ENCODE results near the gene PRKACA.

The PRKACA gene

DNA sequence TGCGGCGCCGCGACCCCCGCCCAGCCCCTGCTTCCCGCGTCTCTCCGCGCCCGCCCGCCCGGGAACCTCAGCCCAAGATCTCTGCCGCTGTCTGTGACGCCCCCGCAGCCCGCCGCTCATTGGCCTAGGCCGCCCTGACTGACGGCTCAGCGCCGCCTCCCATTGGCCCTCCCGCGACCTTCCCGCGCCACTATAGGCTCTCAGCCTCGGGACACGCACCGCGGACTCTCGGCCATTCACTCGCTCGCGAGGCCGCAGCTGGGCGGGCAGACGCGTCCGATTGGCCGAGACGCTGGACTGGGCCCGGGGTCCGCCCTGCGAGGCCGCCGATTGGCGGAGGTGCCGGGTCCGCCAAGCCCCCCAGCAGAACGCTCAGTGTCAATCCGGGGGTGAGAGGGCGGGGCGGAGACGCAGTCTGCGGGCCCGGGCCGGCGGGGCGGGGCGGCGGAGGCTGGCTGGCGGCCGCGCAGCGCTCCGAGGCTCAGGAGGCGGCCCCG is at the start of gene PRKACA:
Gene PRKACA (minus strand): TSS at position 95 of the 497 bp plus-strand sequence. CDS start 215 bp downstream, outside the sequence.
- peaks cover 15% of the 10 kb centered on the region for H3K4me1 ChIP-seq (ENCODE audit: insufficient read depth, insufficient read length)
- H3K9ac ChIP-seq (ENCODE audit: insufficient read length, low read depth): peak within 1 kb of the TSS; percentile 89
- peak; percentile 99 for DNase-seq (ENCODE audit: low read depth, low spot score)
- peak within 1 kb of the TSS; percentile 72 for H3K4me3 ChIP-seq (ENCODE audit: insufficient read length, low read depth)
- H3K9me3 ChIP-seq (ENCODE audit: insufficient read depth, low read length): no peaks in the 10 kb centered on the region
- peaks cover 24% of the 10 kb centered on the region for H3K36me3 ChIP-seq (ENCODE audit: insufficient read depth, insufficient read length, low read length)
- H3K27me3 ChIP-seq (ENCODE audit: insufficient read depth, insufficient read length): no peaks in the 10 kb centered on the region
- TF ChIP-seq ZNF274 (IDR thresholded peaks at IDR 0.05; ENCODE audit: low read depth, low read length): no peak
- no peak for TF ChIP-seq YY1 (IDR thresholded peaks at IDR 0.05; ENCODE audit: insufficient read depth, insufficient read length)
- TF ChIP-seq SUZ12 (IDR thresholded peaks at IDR 0.05; ENCODE audit: extremely low read depth, insufficient read depth, insufficient read length): no peak

DNA sequence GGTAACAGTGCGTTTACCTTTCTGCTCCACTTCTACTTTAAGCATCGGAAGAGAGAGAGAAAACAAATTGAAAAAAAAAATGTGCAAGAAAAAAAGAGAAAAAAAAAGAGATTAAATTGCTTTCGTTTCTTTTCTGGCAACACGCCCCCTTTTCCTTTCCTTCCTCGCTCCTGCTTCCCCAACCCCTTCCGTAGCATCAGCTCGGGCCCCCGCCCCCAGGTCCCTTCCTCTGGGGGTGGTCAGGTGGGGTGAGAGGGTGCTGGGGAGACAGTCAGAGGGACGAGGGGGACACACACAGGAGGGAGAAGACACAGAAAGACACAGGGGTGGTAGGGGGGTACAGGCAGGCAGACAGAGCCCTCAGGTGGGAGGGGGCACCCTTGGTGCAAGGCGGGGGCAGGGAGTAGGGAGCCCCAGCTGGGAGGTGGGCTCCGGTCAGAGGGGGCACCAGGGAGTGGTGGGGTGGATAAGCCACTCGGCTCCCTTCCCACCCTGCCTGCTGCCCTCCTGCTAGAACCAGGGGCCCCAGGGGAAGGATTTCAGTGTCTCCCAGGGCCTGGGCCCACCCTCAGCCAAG is 49.5 kb upstream of the PRKACA start:
- H3K36me3 ChIP-seq (ENCODE audit: insufficient read depth, insufficient read length, low read length): peaks cover 50% of the 10 kb centered on the region
- TF ChIP-seq ZNF274 (IDR thresholded peaks at IDR 0.05; ENCODE audit: low read depth, low read length): no peak
- no peak for TF ChIP-seq SUZ12 (IDR thresholded peaks at IDR 0.05; ENCODE audit: extremely low read depth, insufficient read depth, insufficient read length)
- no peak for TF ChIP-seq YY1 (IDR thresholded peaks at IDR 0.05; ENCODE audit: insufficient read depth, insufficient read length)
- DNase-seq (ENCODE audit: low read depth, low spot score): no peak

DNA sequence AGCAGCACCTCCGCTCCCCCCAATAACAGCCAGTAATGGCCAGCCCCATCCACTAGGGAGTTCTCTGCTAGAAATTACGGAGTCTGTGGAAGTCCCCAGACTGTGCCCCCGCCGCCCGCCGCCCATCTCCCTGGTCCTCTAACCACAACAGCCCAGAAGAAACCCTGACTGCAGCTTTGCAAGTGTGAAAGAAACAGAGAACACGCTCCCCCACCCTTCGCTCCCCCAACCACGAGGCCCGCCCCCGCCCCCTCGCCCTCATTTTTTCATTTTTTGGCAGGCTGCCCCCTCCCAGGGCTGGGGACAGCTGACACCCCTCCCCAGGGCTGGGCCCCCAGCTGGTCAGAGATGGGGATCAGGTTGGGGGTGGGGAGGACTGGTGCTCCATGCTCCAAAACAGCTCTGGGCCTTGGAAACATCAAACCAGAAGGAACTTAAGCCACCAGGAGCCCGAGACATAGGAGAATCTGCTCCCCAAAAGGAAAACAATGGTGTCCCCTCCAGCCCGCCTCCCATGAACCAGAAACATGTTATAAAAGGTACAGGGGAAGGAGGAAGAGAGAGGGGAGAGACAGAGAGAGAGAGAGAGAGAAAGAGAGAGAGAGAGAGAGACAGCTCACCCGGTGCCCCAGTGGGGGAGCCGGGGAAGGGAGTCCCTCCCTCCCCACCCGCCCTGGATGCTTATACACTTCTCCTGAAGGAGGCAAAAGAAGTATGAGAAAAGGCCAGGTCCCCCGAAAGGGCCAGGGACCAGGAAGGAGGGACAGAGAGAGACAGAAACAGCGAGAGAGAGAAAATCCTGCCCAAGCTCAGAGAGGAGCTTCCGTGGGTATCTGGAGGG is 48.6 kb upstream of the PRKACA start:
- TF ChIP-seq ZNF274 (IDR thresholded peaks at IDR 0.05; ENCODE audit: low read depth, low read length) (no peak), YY1 (IDR thresholded peaks at IDR 0.05; ENCODE audit: insufficient read depth, insufficient read length) (no peak), SUZ12 (IDR thresholded peaks at IDR 0.05; ENCODE audit: extremely low read depth, insufficient read depth, insufficient read length) (no peak)
- Histone ChIP-seq H3K9me3 (ENCODE audit: insufficient read depth, low read length) (no peaks in the 10 kb centered on the region), H3K36me3 (ENCODE audit: insufficient read depth, insufficient read length, low read length) (peaks cover 50% of the 10 kb centered on the region), H3K4me1 (ENCODE audit: insufficient read depth, insufficient read length) (peaks cover 35% of the 10 kb centered on the region), H3K27me3 (ENCODE audit: insufficient read depth, insufficient read length) (no peaks in the 10 kb centered on the region), H3K9ac (ENCODE audit: insufficient read length, low read depth) (no peak overlapping the region), H3K4me3 (ENCODE audit: insufficient read length, low read depth) (no peak overlapping the region)
- DNase-seq (ENCODE audit: low read depth, low spot score): no peak

More for the DNA sequence above, 49.5 kb upstream of the PRKACA start:
- no peaks in the 10 kb centered on the region for H3K9me3 ChIP-seq (ENCODE audit: insufficient read depth, low read length)
- no peak overlapping the region for H3K4me3 ChIP-seq (ENCODE audit: insufficient read length, low read depth)
- peak overlapping the region; percentile 32 for H3K9ac ChIP-seq (ENCODE audit: insufficient read length, low read depth)
- H3K4me1 ChIP-seq (ENCODE audit: insufficient read depth, insufficient read length): peaks cover 31% of the 10 kb centered on the region
- H3K27me3 ChIP-seq (ENCODE audit: insufficient read depth, insufficient read length): no peaks in the 10 kb centered on the region

DNA sequence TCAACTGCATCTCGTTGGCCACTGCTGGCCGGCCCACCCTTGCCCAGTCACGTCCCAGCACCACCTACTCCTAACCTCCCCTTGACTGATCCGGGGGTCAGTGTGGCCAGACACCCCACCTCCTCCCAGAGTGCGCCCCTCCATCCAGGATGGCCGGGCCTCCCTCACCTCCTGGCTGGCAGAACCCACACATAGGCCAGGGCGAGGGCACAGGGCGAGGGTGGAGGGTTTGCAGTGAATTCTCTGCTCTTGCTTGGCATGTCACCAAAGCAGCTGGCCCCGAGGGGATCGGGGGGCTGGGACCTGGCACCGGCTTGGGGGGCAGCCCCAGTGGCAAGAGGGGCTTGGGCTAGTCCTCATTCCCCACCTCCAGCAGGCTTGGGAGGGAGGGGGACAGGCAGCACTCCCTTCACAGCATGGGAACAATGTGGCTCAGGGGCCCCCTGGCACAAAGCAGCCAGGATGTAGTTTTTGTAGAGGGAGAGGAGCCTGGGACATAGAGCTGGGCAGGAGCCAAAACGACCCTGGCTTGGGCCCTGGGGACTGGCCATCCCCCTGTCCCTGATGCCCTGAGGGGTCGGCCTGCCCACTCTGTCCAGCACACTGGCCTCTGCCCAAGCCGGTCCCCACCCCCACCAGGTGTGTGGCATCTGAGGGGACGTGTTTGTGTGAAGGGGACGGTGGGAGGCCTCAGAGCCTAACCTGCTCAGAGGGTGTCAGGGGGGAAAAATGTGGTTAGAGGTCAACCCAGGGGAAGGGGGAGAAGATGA is 47.3 kb upstream of the PRKACA start:
- peak overlapping the region; percentile 56 for H3K9ac ChIP-seq (ENCODE audit: insufficient read length, low read depth)
- H3K4me3 ChIP-seq (ENCODE audit: insufficient read length, low read depth): no peak overlapping the region
- TF ChIP-seq SUZ12 (IDR thresholded peaks at IDR 0.05; ENCODE audit: extremely low read depth, insufficient read depth, insufficient read length) (no peak), ZNF274 (IDR thresholded peaks at IDR 0.05; ENCODE audit: low read depth, low read length) (no peak), YY1 (IDR thresholded peaks at IDR 0.05; ENCODE audit: insufficient read depth, insufficient read length) (no peak)
- peaks cover 50% of the 10 kb centered on the region for H3K36me3 ChIP-seq (ENCODE audit: insufficient read depth, insufficient read length, low read length)
- no peaks in the 10 kb centered on the region for H3K9me3 ChIP-seq (ENCODE audit: insufficient read depth, low read length)
- no peak for DNase-seq (ENCODE audit: low read depth, low spot score)
- H3K27me3 ChIP-seq (ENCODE audit: insufficient read depth, insufficient read length): no peaks in the 10 kb centered on the region
- H3K4me1 ChIP-seq (ENCODE audit: insufficient read depth, insufficient read length): peaks cover 42% of the 10 kb centered on the region

DNA sequence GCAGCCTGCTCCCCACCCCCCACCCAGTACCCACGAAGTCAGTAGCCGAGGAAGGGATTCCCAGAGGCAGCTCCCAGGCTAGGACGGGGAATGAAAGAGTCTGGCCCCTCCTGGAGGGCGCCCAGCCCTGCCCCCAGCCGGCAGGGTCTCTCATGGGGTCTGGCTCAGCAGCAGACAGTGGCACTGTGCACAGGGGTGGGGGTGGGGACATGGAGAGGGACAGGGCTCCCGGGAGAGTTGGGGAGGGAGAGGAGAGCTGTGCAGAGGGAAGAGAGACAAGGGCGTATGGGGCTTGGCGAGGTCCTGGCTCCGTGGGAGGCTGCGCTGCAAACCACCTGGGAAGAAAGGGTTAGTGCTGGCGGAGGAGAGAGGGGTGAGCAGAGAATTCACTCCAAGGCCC is 46.5 kb upstream of the PRKACA start:
- Histone ChIP-seq H3K27me3 (ENCODE audit: insufficient read depth, insufficient read length) (no peaks in the 10 kb centered on the region), H3K9ac (ENCODE audit: insufficient read length, low read depth) (peak overlapping the region; percentile 42), H3K36me3 (ENCODE audit: insufficient read depth, insufficient read length, low read length) (peaks cover 51% of the 10 kb centered on the region), H3K4me3 (ENCODE audit: insufficient read length, low read depth) (no peak overlapping the region), H3K9me3 (ENCODE audit: insufficient read depth, low read length) (no peaks in the 10 kb centered on the region), H3K4me1 (ENCODE audit: insufficient read depth, insufficient read length) (peaks cover 42% of the 10 kb centered on the region)
- no peak for TF ChIP-seq YY1 (IDR thresholded peaks at IDR 0.05; ENCODE audit: insufficient read depth, insufficient read length)
- no peak for TF ChIP-seq SUZ12 (IDR thresholded peaks at IDR 0.05; ENCODE audit: extremely low read depth, insufficient read depth, insufficient read length)
- TF ChIP-seq ZNF274 (IDR thresholded peaks at IDR 0.05; ENCODE audit: low read depth, low read length): no peak
- no peak for DNase-seq (ENCODE audit: low read depth, low spot score)

DNA sequence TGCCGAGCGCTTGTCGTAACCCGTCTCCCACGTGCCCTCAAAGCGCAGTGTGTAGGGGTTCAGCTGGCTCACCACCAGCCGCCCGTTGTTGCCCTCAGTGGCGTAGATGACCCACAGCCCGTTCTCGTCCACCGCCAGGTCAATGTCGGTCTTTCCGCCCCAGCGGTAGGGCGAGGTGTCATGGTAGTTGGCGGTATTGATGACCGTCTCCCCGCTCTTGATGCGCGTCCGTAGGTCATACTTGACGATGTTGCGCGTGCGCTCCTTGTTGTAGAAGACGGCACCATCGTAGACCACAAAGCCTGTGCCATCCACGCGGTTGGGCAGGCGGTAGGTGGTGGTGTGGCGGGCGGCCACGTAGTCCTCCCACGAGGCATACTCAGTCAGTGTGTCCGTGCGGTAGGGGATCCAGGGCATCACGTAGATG is 45.3 kb upstream of the PRKACA start:
- peaks cover 36% of the 10 kb centered on the region for H3K4me1 ChIP-seq (ENCODE audit: insufficient read depth, insufficient read length)
- no peaks in the 10 kb centered on the region for H3K27me3 ChIP-seq (ENCODE audit: insufficient read depth, insufficient read length)
- H3K9ac ChIP-seq (ENCODE audit: insufficient read length, low read depth): no peak overlapping the region
- peaks cover 58% of the 10 kb centered on the region for H3K36me3 ChIP-seq (ENCODE audit: insufficient read depth, insufficient read length, low read length)
- TF ChIP-seq YY1 (IDR thresholded peaks at IDR 0.05; ENCODE audit: insufficient read depth, insufficient read length): no peak
- TF ChIP-seq SUZ12 (IDR thresholded peaks at IDR 0.05; ENCODE audit: extremely low read depth, insufficient read depth, insufficient read length): no peak
- TF ChIP-seq ZNF274 (IDR thresholded peaks at IDR 0.05; ENCODE audit: low read depth, low read length): no peak
- DNase-seq (ENCODE audit: low read depth, low spot score): no peak
- H3K9me3 ChIP-seq (ENCODE audit: insufficient read depth, low read length): no peaks in the 10 kb centered on the region
- H3K4me3 ChIP-seq (ENCODE audit: insufficient read length, low read depth): no peak overlapping the region
